SU-DHL-6 (cell line): ENCODE results near the gene MEGF6.

Source experiments
- H2AFZ ChIP-seq: fragments of 200-600 bp; sonication (generic); 2 replicates; pipeline ENCODE4 v1.6.1; 2014; ENCODE audit warnings: low read depth, mild to moderate bottlenecking, moderate library complexity, mixed read lengths, antibody characterized with exemption, low read length; ENCODE audit not compliant: severe bottlenecking
- H3F3A ChIP-seq: fragments of 200-600 bp; shearing (Covaris generic); 2 replicates; pipeline ENCODE4 v1.6.0; 2016; ENCODE audit warnings: antibody characterized with exemption, mild to moderate bottlenecking; ENCODE audit not compliant: insufficient read depth
- H3K27ac ChIP-seq: fragments of 200-600 bp; sonication (generic); 2 replicates; pipeline ENCODE4 v1.5.1; 2016; ENCODE audit warnings: low read depth, mild to moderate bottlenecking, low read length, moderate library complexity, mixed read lengths
- H3K27me3 ChIP-seq: fragments of 200-600 bp; sonication (generic), shearing (Covaris generic); 2 replicates; pipeline ENCODE4 v1.6.0; 2014; ENCODE audit warnings: mild to moderate bottlenecking, low read length
- H3K36me3 ChIP-seq: fragments of 200-600 bp; sonication (generic); 2 replicates; pipeline ENCODE4 v1.6.1; 2014; ENCODE audit warnings: mild to moderate bottlenecking, low read length, mixed read lengths
- H3K4me2 ChIP-seq: fragments of 300-600, 200-600 bp; shearing (Covaris generic), sonication (generic); 2 replicates; pipeline ENCODE4 v1.6.0; 2014; ENCODE audit warnings: low read length, low read depth, mild to moderate bottlenecking; ENCODE audit not compliant: poor library complexity, severe bottlenecking
- H3K4me3 ChIP-seq: fragments of 200-600 bp; sonication (generic); 2 replicates; pipeline ENCODE4 v1.5.1; 2014; ENCODE audit warnings: antibody characterized with exemption, low read length, mild to moderate bottlenecking, mixed read lengths; ENCODE audit not compliant: insufficient read depth, poor library complexity, severe bottlenecking
- H3K79me2 ChIP-seq: fragments of 200-600 bp; sonication (generic); 2 replicates; pipeline ENCODE4 v1.6.1; 2014; ENCODE audit warnings: mild to moderate bottlenecking, low read length, moderate library complexity; ENCODE audit not compliant: insufficient read depth
- H3K9ac ChIP-seq: fragments of 200-600 bp; sonication (generic); 2 replicates; pipeline ENCODE4 v1.7.0; 2014; ENCODE audit warnings: mild to moderate bottlenecking, low read length
- H3K9me2 ChIP-seq: fragments of 200-600 bp; sonication (generic); replicated peaks from 2 replicates; pipeline ENCODE4 v1.6.1; 2014; ENCODE audit warnings: low read length; ENCODE audit not compliant: insufficient read depth
- H3K9me3 ChIP-seq: fragments of 200-600 bp; sonication (generic); 2 replicates; pipeline ENCODE4 v1.6.1; 2014; ENCODE audit warnings: low read length, mixed read lengths; ENCODE audit not compliant: insufficient read depth
- H4K20me1 ChIP-seq: fragments of 200-600 bp; sonication (generic); 2 replicates; pipeline ENCODE4 v1.6.1; 2014; ENCODE audit warnings: low read depth, mild to moderate bottlenecking, antibody characterized with exemption, low read length, moderate library complexity, mixed read lengths
- EZH2phosphoT487 ChIP-seq: fragments of 200-600 bp; sonication (generic), shearing (Covaris generic); conservative IDR thresholded peaks from 2 replicates; pipeline ENCODE4 v1.6.1; 2018; ENCODE audit warnings: mild to moderate bottlenecking, antibody characterized with exemption, low read length, moderate library complexity, mixed read lengths
- TF ChIP-seq, protein P1 (sequence below): fragments of 200-600 bp; sonication (generic); IDR thresholded peaks from one replicate; pipeline ENCODE4 v1.5.1; 2017; ENCODE audit warnings: antibody characterized with exemption, mild to moderate bottlenecking, low read length, moderate library complexity; ENCODE audit not compliant: insufficient read depth, poor library complexity, severe bottlenecking

The MEGF6 gene

DNA sequence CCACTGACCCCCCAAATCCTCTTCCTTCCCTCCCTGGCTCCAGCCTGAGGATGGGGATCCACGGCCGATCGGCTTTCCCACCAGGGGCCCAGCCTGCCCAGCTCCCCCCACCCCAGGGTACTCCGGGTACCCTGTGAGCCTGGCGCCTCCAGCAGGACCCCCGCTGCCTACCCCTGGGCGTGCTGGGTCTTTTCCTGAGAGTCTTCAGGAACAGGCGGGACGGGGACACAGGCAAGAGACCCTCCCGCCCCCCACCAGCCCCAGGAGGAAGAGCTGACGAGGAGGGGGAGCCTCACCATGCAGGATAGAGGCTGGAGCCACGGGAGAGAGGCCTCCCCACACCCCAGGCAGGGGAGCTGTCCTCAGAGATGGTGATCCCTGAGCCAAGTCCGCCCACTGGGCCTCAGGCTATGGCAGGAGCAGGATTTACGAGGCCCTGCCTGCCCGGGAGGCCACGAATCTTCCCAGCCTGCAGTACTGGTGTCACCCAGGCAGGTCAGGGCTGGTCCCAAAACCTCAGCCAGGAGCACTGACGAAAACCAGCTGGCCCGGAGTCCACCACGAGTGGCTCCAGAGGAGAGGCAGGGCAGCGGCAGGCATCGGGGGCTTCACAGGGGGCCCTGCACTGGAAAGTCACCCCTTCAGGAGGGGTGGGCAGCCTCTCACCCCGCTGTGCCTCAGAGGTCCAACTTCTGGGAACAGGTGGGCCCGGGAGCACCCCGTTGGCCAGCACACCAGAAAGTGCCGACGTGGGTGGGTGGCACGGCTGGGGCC, 58.0 kb downstream of the MEGF6 start:
- TF ChIP-seq, protein P1, sequence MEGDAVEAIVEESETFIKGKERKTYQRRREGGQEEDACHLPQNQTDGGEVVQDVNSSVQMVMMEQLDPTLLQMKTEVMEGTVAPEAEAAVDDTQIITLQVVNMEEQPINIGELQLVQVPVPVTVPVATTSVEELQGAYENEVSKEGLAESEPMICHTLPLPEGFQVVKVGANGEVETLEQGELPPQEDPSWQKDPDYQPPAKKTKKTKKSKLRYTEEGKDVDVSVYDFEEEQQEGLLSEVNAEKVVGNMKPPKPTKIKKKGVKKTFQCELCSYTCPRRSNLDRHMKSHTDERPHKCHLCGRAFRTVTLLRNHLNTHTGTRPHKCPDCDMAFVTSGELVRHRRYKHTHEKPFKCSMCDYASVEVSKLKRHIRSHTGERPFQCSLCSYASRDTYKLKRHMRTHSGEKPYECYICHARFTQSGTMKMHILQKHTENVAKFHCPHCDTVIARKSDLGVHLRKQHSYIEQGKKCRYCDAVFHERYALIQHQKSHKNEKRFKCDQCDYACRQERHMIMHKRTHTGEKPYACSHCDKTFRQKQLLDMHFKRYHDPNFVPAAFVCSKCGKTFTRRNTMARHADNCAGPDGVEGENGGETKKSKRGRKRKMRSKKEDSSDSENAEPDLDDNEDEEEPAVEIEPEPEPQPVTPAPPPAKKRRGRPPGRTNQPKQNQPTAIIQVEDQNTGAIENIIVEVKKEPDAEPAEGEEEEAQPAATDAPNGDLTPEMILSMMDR = no peak
- no peak for TF ChIP-seq EZH2phosphoT487
- H4K20me1 ChIP-seq = no peaks in the 10 kb centered on the region
- H3K9ac ChIP-seq = no peak overlapping the region
- no peaks in the 10 kb centered on the region for H3K27me3 ChIP-seq
- no peaks in the 10 kb centered on the region for H3K9me2 ChIP-seq
- no peak overlapping the region for H3K4me2 ChIP-seq
- H3K9me3 ChIP-seq = no peaks in the 10 kb centered on the region
- no peak overlapping the region for H3K4me3 ChIP-seq
- no peaks in the 10 kb centered on the region for H3K79me2 ChIP-seq
- no peak overlapping the region for H2AFZ ChIP-seq
- no peaks in the 10 kb centered on the region for H3F3A ChIP-seq
- no peaks in the 10 kb centered on the region for H3K36me3 ChIP-seq
- no peak overlapping the region for H3K27ac ChIP-seq

DNA sequence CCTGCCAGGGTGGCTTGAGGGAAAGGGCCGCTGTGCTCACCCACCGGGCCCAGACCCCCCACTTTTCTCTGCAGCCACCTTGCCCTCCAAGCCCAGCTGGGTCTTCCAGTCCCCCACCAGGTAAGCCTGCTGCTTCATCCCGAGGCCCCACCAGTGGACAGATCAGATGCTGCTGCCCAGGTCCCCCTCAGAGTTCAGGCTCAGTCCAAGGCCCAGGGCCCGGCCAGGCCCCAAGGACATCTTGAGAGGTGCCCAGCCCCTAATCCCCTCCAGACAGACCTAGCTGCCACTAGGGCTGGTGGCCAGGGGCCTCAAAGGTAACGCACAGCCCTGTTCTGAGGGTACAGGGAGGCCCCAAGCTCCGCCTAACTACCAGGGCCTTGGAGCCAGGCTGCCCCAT, 58.6 kb downstream of the MEGF6 start:
- no peak overlapping the region for H3K27ac ChIP-seq
- H3K4me3 ChIP-seq = no peak overlapping the region
- no peaks in the 10 kb centered on the region for H4K20me1 ChIP-seq
- H3F3A ChIP-seq = no peaks in the 10 kb centered on the region
- H3K79me2 ChIP-seq = no peaks in the 10 kb centered on the region
- H3K9ac ChIP-seq = no peak overlapping the region
- TF ChIP-seq, protein P1 = no peak
- no peak for TF ChIP-seq EZH2phosphoT487
- H3K9me3 ChIP-seq = no peaks in the 10 kb centered on the region
- no peaks in the 10 kb centered on the region for H3K9me2 ChIP-seq
- H3K27me3 ChIP-seq = no peaks in the 10 kb centered on the region
- no peak overlapping the region for H2AFZ ChIP-seq
- H3K4me2 ChIP-seq = no peak overlapping the region
- no peaks in the 10 kb centered on the region for H3K36me3 ChIP-seq

DNA sequence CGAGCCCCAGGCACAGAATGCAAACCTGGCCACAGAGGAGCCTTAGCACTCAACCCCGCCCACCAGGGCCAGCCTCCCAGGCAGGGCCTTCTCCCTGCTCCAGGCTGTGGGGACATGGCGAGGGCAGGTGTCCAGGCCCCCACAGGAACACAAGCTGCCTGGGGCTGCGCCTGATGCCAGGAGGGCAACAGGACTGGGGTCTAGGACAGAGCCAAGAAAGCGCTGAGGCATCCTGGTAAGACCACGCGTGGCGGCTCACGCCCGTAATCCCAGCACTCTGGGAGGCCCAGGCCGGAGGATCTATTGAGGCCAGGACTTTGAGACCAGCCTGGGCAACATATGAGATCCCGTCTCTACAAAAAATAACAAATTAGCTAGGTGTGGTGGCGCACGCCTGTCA, 59.1 kb downstream of the MEGF6 start:
- TF ChIP-seq, protein P1 = no peak
- no peak for TF ChIP-seq EZH2phosphoT487
- Histone ChIP-seq H3K27me3 (no peaks in the 10 kb centered on the region), H3K36me3 (no peaks in the 10 kb centered on the region), H3K9me3 (no peaks in the 10 kb centered on the region), H2AFZ (no peak overlapping the region), H3K79me2 (no peaks in the 10 kb centered on the region), H3F3A (no peaks in the 10 kb centered on the region), H3K9ac (no peak overlapping the region), H3K27ac (no peak overlapping the region), H3K4me2 (no peak overlapping the region), H4K20me1 (no peaks in the 10 kb centered on the region), H3K4me3 (no peak overlapping the region), H3K9me2 (no peaks in the 10 kb centered on the region)
